VCaP (cell line): ENCODE results near the gene OLFM2.
"Not testable (repeated sequence)": the region's sequence is repeated elsewhere in the genome, so short reads cannot be mapped to it uniquely, and the experiment has no call there.

Experiments
- H3K27ac ChIP-seq: fragments of 450-650 bp; 2 replicates; pipeline ENCODE4 v1.5.1; 2017
- TF ChIP-seq, protein P1 (sequence below): fragments of 450-650 bp; conservative IDR thresholded peaks from 2 replicates; pipeline ENCODE4 v1.5.1; 2017; ENCODE audit warnings: mild to moderate bottlenecking, moderate library complexity

OLFM2 gene

DNA sequence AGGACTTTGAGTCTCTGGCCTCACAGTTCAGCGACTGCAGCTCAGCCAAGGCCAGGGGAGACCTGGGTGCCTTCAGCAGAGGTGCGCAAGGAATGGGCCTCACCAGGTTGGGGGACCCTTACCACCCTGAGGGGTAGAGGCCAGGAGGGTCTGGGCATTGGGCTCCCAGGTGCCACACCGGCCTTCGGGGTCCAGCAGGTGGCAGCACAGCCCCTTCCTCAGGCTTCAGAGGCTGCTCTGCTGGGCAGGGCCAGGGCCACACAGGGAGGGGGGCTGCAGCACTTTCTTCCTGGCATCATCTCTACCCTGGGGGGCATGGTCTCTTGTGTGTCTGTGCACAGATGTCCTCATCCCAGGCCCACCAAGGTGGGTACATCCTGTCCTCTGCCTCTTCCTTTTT is 88.3 kb downstream of the OLFM2 start:
- no peak overlapping the region for H3K27ac ChIP-seq
- TF ChIP-seq, protein P1, sequence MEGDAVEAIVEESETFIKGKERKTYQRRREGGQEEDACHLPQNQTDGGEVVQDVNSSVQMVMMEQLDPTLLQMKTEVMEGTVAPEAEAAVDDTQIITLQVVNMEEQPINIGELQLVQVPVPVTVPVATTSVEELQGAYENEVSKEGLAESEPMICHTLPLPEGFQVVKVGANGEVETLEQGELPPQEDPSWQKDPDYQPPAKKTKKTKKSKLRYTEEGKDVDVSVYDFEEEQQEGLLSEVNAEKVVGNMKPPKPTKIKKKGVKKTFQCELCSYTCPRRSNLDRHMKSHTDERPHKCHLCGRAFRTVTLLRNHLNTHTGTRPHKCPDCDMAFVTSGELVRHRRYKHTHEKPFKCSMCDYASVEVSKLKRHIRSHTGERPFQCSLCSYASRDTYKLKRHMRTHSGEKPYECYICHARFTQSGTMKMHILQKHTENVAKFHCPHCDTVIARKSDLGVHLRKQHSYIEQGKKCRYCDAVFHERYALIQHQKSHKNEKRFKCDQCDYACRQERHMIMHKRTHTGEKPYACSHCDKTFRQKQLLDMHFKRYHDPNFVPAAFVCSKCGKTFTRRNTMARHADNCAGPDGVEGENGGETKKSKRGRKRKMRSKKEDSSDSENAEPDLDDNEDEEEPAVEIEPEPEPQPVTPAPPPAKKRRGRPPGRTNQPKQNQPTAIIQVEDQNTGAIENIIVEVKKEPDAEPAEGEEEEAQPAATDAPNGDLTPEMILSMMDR, result peak; percentile 77

DNA sequence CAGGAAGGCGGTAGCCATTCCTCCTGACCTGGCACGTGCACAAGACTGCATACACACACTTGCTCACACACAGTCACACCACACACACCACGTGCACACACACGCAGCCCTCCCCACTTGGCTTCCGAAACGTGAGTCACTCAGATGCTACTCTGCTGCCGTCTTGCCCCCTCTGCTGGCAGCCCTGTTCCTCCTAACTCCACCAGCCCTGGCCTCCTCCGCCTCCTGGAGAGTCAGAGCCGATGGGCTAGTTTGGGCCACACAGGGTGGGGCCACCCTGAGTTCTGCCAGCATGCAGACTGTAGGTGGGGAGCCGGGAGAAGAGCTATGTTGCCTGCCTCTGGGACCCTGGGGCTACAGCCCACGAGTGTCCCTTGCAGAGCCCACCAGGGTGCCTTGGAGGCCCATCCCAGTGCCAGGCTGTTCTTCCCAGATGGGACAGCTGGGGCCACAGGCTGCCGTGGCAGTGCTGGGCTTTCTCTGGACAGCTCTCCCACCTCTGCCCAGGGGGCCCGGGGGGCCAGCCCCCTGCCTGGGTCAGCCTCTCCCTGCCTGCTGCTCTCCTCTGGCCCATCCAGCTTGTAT is 89.1 kb downstream of the OLFM2 start:
- H3K27ac ChIP-seq, result no peak overlapping the region
- TF ChIP-seq, protein P1, result peak; percentile 62

DNA sequence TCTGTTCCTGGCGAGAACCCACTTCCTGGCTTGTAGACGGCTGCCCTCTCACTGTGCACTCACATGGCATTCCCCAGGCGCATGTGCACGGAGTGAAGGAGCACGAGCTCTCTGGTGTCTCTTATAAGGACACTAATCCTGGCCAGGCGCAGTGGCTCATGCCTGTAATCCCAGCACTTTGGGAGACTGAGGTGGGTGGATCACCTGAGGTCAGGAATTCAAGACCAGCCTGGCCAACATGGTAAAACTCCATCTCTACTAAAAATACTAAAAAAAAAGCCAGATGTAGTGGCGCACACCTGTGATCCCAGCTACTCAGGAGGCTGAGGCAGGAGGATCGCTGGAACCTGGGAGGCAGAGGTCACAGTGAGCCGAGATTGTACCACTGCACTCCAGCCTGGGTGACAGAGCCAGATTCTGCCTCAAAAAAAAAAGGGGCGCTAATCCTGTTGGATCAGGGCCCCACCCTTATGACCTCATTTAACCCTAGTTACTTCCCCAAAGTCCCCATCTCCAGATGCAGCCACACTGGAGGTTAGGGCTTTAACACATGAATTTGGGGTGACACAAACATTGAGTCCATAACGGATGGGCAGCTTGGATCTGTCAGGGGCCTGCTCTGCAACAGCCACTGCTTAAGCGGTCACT is 92.6 kb downstream of the OLFM2 start:
- not testable (repeated sequence) for H3K27ac ChIP-seq

DNA sequence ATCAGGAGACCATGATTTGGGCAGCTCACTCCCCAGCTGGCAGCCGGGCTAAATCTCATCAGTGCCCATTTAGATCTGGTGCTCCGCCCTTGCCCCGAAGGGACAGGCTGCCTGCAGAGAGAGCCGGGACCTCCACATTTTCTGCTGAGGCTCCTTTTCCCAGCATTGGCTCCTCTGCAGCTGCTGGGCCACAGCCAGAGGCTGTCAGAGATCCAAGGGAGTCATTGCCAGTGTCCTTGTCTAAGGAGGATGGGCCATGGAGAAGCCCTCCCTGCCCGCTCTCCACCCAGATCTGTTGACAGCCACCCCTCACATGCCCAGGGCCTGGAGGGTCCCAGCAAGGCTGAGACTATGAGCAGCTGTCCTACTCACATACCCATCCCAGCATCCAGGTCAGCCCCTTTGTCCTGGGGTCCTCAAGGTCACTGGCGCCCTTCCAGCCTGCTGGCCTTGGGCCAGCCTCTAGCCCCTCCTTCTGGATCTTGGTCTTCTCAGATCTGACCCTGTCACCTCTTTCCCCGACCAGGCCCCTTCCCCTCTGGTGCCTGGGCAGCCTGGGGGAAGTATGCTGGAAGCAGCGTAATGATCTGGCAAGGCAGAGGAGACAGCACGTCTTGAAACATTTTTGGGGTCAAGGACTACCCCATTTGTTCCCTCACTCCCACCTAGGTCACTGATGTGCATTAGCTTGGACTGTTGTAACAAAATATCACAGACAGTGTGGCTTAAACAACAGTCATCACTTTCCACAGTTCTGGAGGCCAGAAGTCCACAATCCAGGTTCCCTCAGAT is 93.3 kb downstream of the OLFM2 start:
- TF ChIP-seq, protein P1, result no peak
- H3K27ac ChIP-seq, result no peak overlapping the region

DNA sequence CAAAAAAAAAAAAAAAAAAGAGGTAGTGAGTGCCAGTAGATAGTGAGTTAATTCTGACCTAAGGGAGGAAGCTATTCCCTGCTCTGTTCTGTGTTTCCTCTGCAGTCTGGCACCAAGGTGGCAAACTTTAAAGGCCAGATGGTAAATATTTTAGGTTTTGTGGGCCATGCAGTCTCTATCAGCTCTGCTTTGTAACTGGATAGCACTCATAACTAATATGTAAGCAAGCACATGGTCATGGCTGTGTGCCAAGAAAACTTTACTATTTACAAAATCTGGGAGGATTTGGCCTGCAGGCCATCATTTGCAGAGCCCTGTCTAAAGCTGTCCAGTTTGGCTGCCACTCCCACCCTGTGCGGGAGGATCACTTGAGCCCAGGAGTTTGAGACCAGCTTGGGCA is 96.9 kb downstream of the OLFM2 start:
- TF ChIP-seq, protein P1, result no peak
- H3K27ac ChIP-seq, result peak overlapping the region; percentile 71

DNA sequence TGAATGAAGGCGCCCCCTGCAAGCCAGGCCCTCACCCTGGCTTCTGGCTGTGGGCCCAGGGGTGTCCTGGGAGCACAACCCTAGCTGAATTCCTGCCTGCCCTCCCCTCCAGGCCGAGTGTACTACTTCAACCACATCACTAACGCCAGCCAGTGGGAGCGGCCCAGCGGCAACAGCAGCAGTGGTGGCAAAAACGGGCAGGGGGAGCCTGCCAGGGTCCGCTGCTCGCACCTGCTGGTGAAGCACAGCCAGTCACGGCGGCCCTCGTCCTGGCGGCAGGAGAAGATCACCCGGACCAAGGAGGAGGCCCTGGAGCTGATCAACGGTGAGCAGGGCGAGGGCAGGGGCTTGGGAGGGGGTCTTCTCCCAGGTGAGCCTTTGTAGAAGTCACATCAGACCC is 98.0 kb downstream of the OLFM2 start:
- H3K27ac ChIP-seq, result peak overlapping the region; percentile 71
- TF ChIP-seq, protein P1, result no peak

DNA sequence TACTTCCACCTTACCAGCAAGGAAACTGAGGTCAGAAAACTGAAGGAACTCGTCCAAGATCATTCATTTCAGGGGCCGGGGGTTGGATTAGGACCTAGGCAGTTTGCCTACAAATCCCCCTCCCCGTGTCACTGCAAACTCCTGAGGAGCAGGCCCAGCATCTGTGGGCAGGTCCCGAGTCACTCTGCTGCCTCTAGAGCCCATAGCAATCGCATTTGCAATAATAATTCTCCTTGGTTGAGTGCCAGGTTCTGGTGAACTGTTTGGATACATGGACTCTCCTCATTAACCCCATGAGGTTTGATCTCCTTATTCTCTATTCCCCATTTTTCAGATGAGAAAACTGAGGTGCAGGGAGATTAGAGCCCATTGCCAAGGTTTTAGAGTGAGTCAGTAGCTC is 100.3 kb downstream of the OLFM2 start:
- peak overlapping the region; percentile 58; the same call in 1 of the 2 replicates for H3K27ac ChIP-seq
- TF ChIP-seq, protein P1, result 0 out of 2 replicates have a peak, but pooled peaks have one; percentile 9
